HG03135 (cell line): Measurements from ENCODE around the gene GIN1.
"Not testable (repeated sequence)": the region's sequence is repeated elsewhere in the genome, so short reads cannot be mapped to it uniquely, and the experiment has no call there.

Source experiments
- ATAC-seq: cut with Tn5 transposase; IDR thresholded peaks from one replicate; pipeline ENCODE4 v1.9.1; 2021; ENCODE audit warnings: mild to moderate bottlenecking, moderate library complexity; ENCODE audit not compliant: unreplicated experiment

GIN1 gene, protein sequence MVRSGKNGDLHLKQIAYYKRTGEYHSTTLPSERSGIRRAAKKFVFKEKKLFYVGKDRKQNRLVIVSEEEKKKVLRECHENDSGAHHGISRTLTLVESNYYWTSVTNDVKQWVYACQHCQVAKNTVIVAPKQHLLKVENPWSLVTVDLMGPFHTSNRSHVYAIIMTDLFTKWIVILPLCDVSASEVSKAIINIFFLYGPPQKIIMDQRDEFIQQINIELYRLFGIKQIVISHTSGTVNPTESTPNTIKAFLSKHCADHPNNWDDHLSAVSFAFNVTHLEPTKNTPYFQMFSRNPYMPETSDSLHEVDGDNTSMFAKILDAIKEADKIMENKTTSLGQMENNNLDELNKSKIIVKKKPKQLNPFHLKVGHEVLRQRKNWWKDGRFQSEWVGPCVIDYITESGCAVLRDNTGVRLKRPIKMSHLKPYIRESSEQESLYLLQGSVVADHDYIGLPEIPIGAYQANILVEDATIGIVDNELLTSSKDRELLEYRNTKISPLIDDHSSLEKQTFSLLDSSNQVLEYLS

DNA sequence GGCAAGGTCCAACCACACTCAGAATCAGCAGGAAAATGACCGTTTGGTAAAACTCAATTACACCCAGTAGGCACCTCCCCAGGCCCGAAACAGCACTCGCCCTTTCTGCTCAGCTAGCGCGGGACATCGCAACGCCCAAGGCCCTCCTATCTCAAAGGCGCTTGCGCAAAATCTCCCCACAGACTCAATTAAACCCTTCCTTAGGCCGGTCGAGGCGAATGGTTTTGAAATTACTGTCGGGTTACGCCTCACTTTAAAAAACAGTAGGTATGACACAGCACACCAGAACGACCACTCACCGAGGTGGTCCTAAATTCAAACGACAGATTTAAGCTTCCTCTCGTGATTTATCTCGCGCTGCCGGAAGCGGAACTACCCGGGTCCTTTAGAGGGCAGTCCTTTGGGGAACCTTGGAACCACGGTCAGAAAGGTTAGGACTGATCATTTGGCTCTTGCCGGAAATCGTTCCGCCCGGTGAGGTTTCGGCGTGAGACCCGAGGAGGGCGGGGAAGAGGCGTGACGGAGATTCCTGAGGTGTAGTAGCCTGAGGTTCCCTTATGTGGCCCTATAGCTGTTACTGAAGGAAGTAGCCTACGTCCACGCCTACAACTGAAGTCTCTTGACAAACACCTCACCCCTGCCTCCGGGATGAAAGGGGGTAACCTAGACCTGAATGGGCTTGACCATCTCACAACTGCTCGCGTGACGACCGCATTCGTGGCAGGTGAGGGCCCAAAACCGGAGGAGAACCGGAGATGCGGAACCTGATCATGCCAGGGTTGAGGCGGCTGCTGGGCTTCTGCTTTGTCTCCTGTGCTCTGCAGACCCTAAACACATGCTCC, at the start of gene GIN1, which contains the start of gene PPIP5K2:
Gene GIN1 (minus strand): TSS at position 374 of the 842 bp plus-strand sequence. CDS start 11,431 bp downstream, outside the sequence.
Gene PPIP5K2 (plus strand): TSS at position 537 of the 842 bp plus-strand sequence. CDS start 9,289 bp downstream, outside the sequence.
- peak; percentile 94 for ATAC-seq

DNA sequence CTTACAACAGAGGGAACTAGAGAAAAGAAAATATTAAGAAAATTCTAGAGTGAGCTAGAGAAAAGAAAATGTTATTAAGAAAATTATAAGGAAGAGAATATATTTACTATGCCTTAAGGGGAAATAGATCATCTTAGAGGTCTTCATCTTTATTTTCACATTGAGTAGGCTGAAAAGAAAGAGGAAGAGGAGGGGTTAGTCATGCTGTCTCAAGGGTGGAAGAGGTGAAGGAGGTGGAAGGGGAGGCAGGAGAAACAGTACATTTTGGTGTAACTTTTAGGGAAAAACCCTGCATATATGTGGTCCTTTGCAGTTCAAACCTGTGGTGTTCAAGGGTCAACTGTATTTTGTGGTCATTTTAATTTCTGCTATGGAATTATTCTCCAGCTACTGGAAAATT, 46.8 kb upstream of the GIN1 start:
- no peak for ATAC-seq

DNA sequence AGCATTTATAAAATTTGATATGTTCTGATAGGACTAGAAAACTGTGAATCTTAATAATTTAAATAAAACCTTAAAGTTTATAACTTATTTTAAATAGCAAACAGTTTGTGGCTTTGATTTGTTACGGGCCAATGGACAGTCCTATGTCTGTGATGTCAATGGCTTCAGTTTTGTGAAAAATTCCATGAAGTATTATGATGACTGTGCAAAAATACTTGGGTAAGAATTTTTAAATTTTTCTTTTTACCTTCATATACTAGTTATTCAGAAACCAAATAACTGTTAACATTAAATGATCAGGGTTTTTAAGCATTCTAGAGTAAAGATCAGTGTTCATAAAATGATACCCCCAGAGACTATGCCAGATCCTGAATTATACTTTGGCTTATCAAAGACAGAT, 31.2 kb upstream of the GIN1 start:
- no peak for ATAC-seq

DNA sequence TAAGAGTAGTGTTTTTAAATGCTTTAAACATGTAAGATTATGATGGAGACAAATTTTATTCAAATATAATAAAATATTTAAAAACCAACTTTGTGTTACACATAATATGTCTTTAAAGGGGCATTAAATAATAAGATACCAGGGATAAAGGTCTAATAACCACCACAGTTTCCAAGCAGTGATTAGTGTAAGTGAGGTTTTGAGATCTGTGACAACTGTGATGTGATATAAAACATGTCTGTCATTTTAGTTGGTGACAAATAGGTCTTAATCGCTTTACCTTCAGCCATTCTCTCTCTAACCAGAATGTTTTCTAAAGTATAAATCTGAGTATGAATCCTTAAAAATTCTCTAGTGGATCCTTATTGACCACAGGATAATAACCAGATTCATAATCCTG, 28.3 kb upstream of the GIN1 start:
- ATAC-seq, result no peak

DNA sequence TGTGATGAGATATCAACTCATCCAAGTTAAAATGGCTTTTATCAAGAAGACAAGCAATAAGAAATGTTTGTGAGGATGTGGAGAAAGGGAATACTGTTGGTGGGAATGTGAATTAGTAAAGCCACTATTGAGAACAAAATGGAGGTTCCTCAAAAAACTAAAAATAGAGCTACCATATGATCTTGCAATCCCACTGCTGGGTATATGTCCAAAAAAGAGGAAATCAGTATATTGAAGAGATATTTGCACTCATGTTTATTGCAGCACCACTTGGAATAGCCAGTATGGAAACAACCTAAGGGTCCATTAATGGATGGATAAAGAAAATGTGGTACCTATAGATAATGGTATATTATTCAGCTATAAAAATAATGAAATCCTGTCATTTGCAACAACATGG, 25.3 kb upstream of the GIN1 start:
- no peak for ATAC-seq

DNA sequence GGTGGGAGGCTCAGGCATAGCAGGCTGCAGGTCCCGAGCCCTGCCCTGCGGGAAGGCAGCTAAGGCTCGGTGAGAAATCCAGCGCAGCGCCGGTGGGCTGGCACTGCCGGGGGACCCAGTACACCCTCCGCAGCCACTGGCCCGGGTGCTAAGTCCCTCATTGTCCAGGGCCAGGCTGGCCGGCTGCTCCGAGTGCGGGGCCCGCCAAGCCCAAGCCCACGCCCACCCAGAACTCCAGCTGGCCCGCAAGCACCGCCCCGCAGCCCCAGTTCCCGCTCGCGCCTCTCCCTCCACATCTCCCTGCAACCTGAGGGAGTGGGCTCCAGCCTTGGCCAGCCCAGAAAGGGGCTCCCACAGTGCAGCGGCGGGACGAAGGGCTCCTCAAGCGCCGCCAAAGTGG, 22.2 kb upstream of the GIN1 start:
- not testable (repeated sequence) for ATAC-seq

DNA sequence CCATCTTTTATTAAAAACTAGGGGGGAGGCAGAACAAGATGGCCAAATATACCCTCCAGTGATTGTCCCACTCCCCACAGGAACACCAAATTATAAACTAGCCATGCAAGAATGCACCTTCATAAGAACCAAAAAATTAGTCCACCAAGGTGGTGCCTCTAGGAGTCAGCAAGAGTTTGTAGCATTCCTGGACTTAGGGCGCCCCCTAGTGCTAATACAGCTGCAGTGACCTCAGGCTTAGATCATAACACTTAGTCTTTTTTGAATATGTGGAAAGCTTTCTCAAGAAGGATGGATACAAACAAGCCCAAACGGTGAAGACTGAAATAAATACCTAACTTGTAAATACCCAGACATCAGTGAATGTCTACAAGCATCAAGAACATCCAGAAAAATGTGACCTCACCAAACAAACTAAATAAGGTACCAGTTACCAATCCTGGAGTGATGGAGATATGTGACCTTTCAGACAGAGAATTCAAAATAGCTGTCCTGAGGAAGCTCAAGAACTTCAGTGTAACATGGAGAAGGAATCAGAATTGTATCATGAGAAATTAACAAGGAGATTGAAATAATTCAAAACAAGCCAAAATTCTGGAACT, 19.4 kb upstream of the GIN1 start:
- peak; percentile 98 for ATAC-seq

DNA sequence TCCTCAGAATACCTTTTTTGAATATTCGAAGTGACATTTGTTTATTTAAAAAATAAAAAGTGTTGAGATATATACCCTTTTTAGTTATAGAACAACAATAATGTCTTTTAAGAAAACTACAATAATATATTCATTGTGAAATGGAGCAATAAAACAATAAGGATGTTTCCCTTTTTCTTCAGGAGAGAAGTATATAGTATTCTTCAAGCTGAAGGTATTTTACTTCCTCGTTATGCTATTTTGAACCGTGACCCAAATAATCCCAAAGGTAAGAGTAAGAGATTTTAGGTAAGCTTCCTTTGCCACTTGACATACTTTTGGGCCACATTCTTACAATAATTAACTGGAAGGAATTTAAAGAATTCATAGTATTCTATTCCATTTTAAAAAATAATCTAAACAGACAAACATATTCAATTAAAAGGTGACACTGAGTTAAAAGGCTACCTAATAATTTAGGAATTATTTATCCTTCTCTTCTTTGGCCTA, 18.3 kb upstream of the GIN1 start:
- no peak for ATAC-seq

DNA sequence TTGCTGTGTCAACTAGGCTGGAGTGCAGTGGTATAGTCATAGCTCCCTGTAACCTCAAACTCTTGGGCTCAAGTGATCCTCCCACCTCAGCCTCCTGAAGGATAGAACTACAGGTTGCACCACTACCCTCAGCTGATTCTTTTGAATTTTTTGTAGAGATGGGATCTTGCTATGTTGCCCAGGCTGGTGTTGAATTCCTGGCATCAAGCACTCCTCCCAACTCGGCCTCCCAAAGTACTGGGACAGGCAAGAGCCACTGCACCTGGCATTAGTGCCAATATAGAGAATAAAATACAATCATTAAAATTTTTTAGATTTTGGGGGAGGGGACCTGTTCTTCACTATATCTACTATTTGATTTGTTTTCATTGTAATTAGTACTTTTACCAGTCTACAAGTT, 15.5 kb upstream of the GIN1 start:
- no peak for ATAC-seq

DNA sequence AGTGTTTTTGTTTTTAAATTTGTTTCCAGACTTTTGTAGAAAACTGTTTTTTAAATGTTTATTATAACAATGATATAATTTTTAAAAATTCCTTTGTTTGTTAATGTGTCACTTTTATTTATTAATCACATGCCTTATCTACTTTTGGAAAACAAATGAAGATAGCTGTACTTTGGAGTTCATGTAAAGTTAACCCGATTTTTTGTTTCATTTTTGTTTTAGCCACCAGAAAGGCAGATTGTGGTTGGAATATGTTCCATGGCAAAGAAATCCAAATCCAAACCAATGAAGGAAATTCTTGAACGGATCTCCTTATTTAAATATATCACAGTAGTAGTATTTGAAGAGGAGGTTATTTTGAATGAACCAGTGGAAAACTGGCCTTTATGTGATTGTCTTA, 13.3 kb upstream of the GIN1 start:
- ATAC-seq, result no peak

DNA sequence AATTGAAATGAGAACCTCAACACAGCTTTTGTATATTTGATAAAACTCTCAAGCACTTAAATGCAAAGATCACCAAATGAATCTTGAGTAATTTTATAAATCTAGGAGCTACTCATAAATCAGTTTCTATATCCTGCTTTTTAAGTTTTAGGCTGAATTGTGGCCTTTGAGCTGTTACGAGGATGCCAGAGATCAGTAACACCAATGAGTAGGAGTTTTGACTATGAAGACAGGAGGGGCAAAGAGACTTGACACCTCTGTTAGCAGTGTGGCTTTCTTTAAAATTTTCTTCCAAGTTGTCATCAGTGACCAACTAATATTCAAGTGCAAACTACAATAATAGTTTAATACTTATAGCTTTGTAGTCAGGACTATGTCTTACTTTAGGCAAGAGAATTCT, 12.7 kb upstream of the GIN1 start:
- no peak for ATAC-seq

DNA sequence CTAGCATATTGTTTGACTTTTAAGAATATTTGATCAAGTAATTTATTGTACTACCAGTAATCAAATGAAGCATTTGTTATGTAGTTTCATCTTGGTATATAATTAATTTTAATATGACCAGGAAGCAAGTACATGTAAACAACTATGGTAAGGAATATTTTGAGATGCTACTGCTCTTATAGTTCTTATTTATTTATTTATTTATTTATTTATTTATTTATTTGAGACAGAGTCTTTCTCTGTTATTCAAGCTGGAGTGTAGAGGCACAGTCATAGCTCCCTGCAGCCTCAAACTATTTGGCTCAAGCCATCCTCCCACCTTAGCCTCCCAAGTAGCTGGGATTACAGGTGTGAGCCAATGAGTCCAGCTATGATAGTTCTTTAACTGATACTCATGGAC, 8.3 kb upstream of the GIN1 start:
- no peak for ATAC-seq

DNA sequence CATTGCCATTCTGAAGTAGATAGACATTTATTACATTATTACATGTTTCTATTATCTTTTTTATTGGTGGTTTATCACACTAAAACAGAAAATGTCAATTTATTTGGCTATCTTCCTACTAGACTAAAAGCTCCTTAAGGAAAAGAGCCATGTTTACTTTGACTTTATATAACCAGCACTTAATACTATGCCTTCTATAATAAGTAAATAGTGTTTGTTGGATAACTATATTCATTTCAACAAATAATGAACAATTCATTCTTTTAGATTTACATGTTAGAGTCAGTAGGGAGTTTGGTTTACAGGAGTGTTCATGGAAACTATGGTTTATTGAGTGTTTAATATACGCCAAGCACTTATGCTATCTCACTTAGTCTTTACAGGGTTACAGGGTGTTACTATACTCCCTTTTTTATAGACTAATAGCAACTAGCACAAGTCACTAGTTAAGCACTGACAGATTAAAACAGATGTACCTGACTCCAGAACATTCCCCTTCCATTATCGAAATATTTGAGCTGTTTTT, 7.4 kb upstream of the GIN1 start:
- no peak for ATAC-seq

DNA sequence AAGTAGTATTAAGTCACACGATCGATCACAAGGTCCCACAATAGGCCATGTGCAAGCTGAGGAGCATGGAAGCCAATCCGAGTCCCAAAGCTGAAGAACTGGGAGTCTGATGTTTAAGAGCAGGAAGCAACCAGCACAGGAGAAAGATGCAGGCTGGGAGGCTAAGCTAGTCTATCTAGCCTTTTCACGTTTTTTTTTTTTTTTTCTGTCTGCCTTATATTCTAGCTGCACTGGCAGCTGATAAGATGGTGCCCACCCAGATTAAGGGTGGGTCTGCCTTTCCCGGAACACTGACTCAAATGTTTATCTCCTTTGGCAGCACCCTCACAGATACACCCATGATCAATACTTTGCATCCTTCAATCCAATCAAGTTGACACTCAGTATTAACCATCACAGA, 6.6 kb upstream of the GIN1 start:
- no peak for ATAC-seq

DNA sequence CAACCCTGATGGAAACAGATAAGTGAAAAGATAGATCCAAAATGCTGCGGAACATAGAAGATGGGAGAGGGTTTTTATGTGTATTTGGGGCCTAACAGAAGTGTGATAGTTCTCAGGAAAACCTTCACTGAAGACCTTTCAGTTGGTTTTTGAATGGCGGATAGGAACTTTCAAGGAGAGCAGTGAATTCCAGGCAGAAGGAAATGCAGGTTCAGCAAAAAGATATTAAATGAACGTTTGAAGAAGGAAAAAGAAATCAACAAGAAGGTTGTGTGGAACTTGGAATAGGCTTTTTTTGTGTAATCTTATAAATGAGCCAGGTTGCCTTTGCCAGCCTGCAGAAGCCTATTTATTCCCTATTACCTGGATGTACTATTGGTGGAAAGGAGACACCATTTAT, 2.3 kb upstream of the GIN1 start:
- ATAC-seq, result no peak

DNA sequence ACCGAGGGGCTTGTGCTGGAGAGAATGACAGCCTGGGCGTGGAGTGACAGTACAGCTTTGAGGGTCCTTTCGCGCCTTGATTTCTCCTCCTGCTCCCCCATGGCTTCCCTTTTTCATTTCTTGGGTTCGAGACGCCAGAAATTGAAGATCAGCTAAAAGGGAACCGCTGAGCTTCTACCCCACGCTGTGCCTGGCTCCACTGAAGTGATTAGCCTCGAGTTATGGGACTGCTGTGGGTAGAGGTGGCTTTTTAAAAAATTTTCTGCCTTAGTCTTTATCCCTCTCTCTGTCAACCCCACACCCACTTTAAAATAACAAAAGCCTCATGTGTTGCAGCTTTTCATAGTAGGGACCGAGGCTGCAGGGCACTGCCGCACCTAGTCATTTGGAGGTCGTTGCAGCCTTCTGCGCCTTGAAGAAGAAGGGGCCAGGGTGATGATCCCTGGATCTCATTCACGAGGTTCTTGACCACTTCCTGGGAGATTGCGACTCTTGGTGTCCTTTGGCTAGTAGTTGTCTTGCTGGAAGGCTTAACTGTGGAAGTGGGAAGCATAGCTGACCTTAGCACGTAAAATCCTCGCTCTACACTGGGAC, 766 bp upstream of the GIN1 start:
- no peak for ATAC-seq

DNA sequence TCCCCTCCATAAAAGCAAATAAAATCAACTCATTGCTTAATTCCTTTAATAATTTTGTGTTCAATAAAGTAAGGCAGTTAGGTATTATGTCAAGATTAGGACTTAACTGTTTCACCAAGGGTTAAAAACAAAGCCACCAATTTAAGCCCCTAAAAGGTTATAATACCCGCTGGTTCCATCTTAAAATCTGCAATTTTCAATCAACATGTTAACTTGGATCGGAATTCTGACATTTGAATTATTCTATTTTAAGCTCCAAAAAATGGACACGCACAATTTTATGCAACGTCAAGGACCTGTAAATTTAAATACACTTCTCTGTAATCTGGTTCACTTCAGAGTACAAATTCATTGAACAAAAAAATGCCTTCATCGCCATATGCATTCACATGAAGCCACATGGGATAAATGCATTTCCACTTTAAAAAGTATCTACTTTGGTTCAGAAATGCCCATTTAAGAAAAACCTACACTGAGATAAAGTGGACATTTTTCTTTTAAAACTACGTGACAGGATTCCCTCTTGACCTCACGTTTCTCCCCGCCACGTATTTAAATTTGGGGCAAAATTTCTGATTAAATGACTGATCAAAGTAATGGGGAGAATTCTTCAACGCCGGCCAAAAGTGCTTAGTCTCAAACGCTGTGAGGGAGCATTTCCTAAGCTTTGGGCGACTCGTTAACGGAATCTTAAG, 721 bp downstream of the GIN1 start:
- no peak for ATAC-seq

DNA sequence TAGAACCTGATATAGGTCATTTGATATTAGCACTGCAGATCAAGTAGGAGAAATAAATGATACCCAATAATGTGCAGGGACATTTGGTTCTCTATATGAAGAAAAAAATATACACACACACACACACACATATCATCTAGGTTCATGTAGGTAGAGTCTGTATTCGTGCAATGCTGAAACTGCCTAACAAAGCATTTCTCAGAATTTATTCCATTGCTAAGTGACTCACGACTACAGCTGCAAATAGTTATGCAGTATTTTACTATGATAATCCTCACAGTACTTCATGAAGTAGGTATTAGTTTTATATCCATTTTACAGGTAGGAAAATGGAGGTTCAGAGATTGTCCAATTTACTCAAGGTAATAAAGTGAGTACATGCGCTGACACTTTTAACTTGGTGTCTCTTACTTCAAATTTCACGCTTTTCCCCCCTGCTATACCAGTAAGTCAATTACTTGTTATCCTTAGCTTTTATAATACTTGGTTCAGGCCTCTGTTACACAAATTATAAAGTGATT, 2.4 kb downstream of the GIN1 start:
- ATAC-seq, result no peak

DNA sequence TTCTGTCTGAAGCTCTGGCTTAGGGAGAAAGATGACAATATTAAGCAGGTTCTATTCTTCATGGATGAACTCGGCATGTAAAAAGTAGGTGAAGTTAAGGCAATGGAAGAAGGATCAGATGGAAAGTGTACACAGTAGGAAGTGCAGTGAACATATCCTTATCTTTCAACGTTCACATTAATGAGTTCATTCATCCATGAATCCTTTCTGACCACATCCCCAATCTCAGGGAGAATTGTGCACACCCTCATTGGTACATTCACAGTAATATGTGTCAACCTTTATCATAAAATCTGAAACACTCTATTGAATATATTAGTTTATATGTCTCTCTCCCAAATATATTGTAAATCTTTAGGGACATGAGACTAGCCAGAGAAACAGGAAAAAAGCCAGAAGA, 5.5 kb downstream of the GIN1 start:
- no peak for ATAC-seq

DNA sequence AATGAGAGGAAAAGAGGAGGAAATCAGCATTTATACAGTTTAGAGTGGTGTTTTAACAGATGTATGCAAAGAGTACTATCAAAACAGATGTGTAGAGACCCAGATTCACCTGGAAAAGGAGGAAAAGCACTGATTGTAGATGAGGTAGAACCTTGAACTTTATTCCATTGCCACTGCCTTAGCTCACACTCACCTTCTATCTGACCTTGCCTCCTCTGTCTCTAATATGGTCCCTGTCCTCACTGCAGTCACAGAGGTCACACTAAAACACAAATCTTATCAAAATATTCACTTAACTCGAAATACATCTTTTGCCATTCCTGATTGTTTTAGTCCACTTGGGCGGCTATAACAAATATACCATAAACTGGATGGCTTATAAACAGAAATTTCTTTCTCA, 7.0 kb downstream of the GIN1 start:
- no peak for ATAC-seq
